ENCODE results near the gene RAMP2.

RAMP2 gene

GRCh38 chr17:42787266-42787665 lies 26.2 kb downstream of the RAMP2 start:
- POLR2A ChIA-PET, result interaction anchor here (0.5 to 2.8 kb wide), 4 partner anchors 9 to 216 kb away, joined by 4 to 9 read pairs (median 6); partner anchors contain the start of genes CNTD1 and COA3
- TF ChIP-seq INSM2 (tag by site-specific recombination; IDR thresholded peaks at IDR 0.05), result no peak
- no peak for TF ChIP-seq ZNF76 (tag by site-specific recombination; IDR thresholded peaks at IDR 0.05; ENCODE audit: borderline replicate concordance, low read depth)
- no peak for TF ChIP-seq ZNF148 (tag by site-specific recombination; IDR thresholded peaks at IDR 0.05; ENCODE audit: borderline replicate concordance)
- TF ChIP-seq ZSCAN4 (tag by site-specific recombination; IDR thresholded peaks at IDR 0.05), result no peak
- no peak for TF ChIP-seq ZNF658 (tag by site-specific recombination; IDR thresholded peaks at IDR 0.05)
- no peak for TF ChIP-seq ZNF521 (tag by site-specific recombination; IDR thresholded peaks at IDR 0.05)
- TF ChIP-seq ZNF146 (tag by site-specific recombination; IDR thresholded peaks at IDR 0.05), result no peak
- Histone ChIP-seq H3K9me3 (ENCODE audit: control insufficient read depth, insufficient read depth, low read depth, low read length) (no peaks in the 10 kb centered on the region), H3K4me1 (ENCODE audit: control insufficient read depth, insufficient read depth, low read length) (no peaks in the 10 kb centered on the region), H3K36me3 (ENCODE audit: control insufficient read depth in 2 of 2, insufficient read depth in 1 of 2, low read length in 2 of 2) (peaks cover 0 to 12% of the 10 kb centered on the region in 2 experiments; a peak in 2 of 3 replicates), H3K4me3 (ENCODE audit: low read depth, low read length) (no peak overlapping the region), H3K27ac (ENCODE audit: extremely low read depth, low read depth, low read length) (no peak overlapping the region)
- CTCF ChIA-PET, result no interaction called here

- H3K27ac ChIP-seq (ENCODE audit: extremely low read depth, low read depth, low read length), result no peak overlapping the region
- H3K36me3 ChIP-seq (ENCODE audit: control insufficient read depth in 2 of 2, insufficient read depth in 1 of 2, low read length in 2 of 2), result peaks cover 0 to 34% of the 10 kb centered on the region in 2 experiments; a peak in 2 of 3 replicates
- TF ChIP-seq ZNF610 (tag by site-specific recombination; IDR thresholded peaks at IDR 0.05; ENCODE audit: borderline replicate concordance) (no peak), ELK4 (IDR thresholded peaks at IDR 0.05; ENCODE audit: borderline replicate concordance, low read depth, low read length) (no peak), ZNF2 (tag by site-specific recombination; IDR thresholded peaks at IDR 0.05) (no peak), ZNF692 (tag by site-specific recombination; IDR thresholded peaks at IDR 0.05) (no peak), ZNF37A (tag by site-specific recombination; IDR thresholded peaks at IDR 0.05) (no peak), ZNF704 (tag by site-specific recombination; IDR thresholded peaks at IDR 0.05) (no peak), ZNF221 (tag by site-specific recombination; IDR thresholded peaks at IDR 0.05; ENCODE audit: borderline replicate concordance) (no peak), ZNF140 (tag by site-specific recombination; IDR thresholded peaks at IDR 0.05) (no peak), EGR2 (tag by site-specific recombination; IDR thresholded peaks at IDR 0.05; ENCODE audit: low read depth) (no peak), ZNF248 (tag by site-specific recombination; IDR thresholded peaks at IDR 0.05) (no peak), YY2 (tag by site-specific recombination; IDR thresholded peaks at IDR 0.05) (no peak), ZNF571 (tag by site-specific recombination; IDR thresholded peaks at IDR 0.05) (no peak), YY1 (tag by site-specific recombination; IDR thresholded peaks at IDR 0.05) (no peak), PATZ1 (tag by site-specific recombination; IDR thresholded peaks at IDR 0.05) (no peak), ZNF184 (tag by site-specific recombination; IDR thresholded peaks at IDR 0.05) (no peak), ZNF175 (tag by site-specific recombination; IDR thresholded peaks at IDR 0.05) (no peak), MEIS1 (CRISPR knock-in tag; IDR thresholded peaks at IDR 0.05; ENCODE audit: borderline replicate concordance) (no peak)
- H3K4me3 ChIP-seq (ENCODE audit: low read depth, low read length), result no peak overlapping the region
- H3K9me3 ChIP-seq (ENCODE audit: control insufficient read depth, insufficient read depth, low read depth, low read length), result no peaks in the 10 kb centered on the region
- ChIA-PET POLR2A (interaction anchor here (0.5 to 1.8 kb wide), 3 partner anchors 11 to 108 kb away, joined by 3 to 6 read pairs (median 5); partner anchors contain the start of genes VPS25 and WNK4), CTCF (interaction anchor here (0.5 to 0.6 kb wide), 2 partner anchors 36 to 262 kb away, joined by 3 to 4 read pairs; no protein-coding TSS in a partner anchor)
- H3K4me1 ChIP-seq (ENCODE audit: control insufficient read depth, insufficient read depth, low read length), result no peaks in the 10 kb centered on the region
These were observed 30.9 kb downstream of the RAMP2 start for GRCh38 chr17:42791948-42792347.

Measured in HEK293 (cell line).